HepG2 (cell line): Measurements from ENCODE around the gene GBP6. TPM values are rescaled to one million over a fixed set of nuclear protein-coding genes. Genes with fewer than 3 reads are reported as not detected.

Experiments used
- ATAC-seq: fragments of 200-7000 bp; cut with Tn5 transposase; 3 replicates; pipeline ENCODE4 v1.9.1; 2020; ENCODE audit warnings: mild to moderate bottlenecking, moderate library complexity
- BruUV-seq: library from RNA; stranded (reverse); fragments of 400-500 nt; replicated peaks from 2 replicates; lab custom pipeline; 2021; lab: Mats Ljungman, UMichigan
- CTCF ChIA-PET: fragments of 300-600 bp; formaldehyde crosslinking; extraction: SDS; loops from one replicate; lab custom pipeline; 2021; ENCODE audit warnings: low total read pairs, inconsistent platforms, low intra/inter-chr PET ratio; lab: Yijun Ruan, JAX
- POLR2A ChIA-PET: fragments of 350-600 bp; sonication (Branson Sonifier 250); formaldehyde crosslinking; loops from one replicate; lab custom pipeline; 2020; ENCODE audit warnings: antibody characterized with exemption, inconsistent platforms; lab: Yijun Ruan, JAX
- DNase-seq: peaks from one replicate; pipeline ENCODE4 v3.0.0-alpha.2; 2015; ENCODE audit warnings: low spot score
- FAIRE-seq: peaks from 3 replicates; lab custom pipeline; 2011; peaks lifted over from hg19 to GRCh38; lab: Jason Lieb, UNC
- H2AFZ ChIP-seq: one replicate; pipeline ENCODE4 v1.6.1; 2011; ENCODE audit warnings: low read length, inconsistent platforms
- H3K27ac ChIP-seq: fragments of 300-600 bp; 3 replicates; pipeline ENCODE4 v1.8.0; 2011; ENCODE audit warnings: mixed run types, mild to moderate bottlenecking, mixed read lengths, low read length, inconsistent platforms; ENCODE audit not compliant: insufficient read depth; ENCODE audit errors: extremely low read length
- H3K27me3 ChIP-seq, 2 experiments: fragments of 200-600 bp in 1 of 2; 2 replicates in 1 of 2; 3 replicates in 1 of 2; pipeline versions ENCODE4 v1.6.0 to v1.8.0; 2011; ENCODE audit warnings: low read length in 2 of 2, mild to moderate bottlenecking in 2 of 2, moderate library complexity in 2 of 2, inconsistent platforms in 1 of 2; ENCODE audit not compliant: insufficient read depth in 2 of 2, control insufficient read depth in 1 of 2
- H3K36me3 ChIP-seq, 2 experiments: fragments of 200-600 bp in 1 of 2; replicated peaks in 1 of 2; 2 replicates in 1 of 2; 3 replicates in 1 of 2; pipeline versions ENCODE4 v1.5.1 to v1.8.0; 2011; ENCODE audit warnings: low read length in 2 of 2, inconsistent platforms in 1 of 2; ENCODE audit not compliant: insufficient read depth in 2 of 2, control insufficient read depth in 1 of 2
- H3K4me1 ChIP-seq: 2 replicates; pipeline ENCODE4 v1.5.1; 2012; ENCODE audit warnings: low read length, inconsistent platforms; ENCODE audit not compliant: insufficient read depth
- H3K4me2 ChIP-seq: 2 replicates; pipeline ENCODE4 v1.6.0; 2011; ENCODE audit warnings: low read depth, low read length, inconsistent platforms
- H3K4me3 ChIP-seq, 3 experiments: fragments of 200-600 bp in 1 of 3; sonication (generic), shearing (Covaris generic) in 1 of 3; replicated peaks in 1 of 3; 2 replicates each; pipeline ENCODE4 v1.5.1; 2011 to 2016; ENCODE audit warnings: low read length in 3 of 3, inconsistent platforms in 2 of 3, low read depth in 2 of 3, mild to moderate bottlenecking in 2 of 3, control low read depth in 1 of 3, mixed read lengths in 1 of 3; ENCODE audit not compliant: insufficient read depth in 1 of 3
- H3K79me2 ChIP-seq: one replicate; pipeline ENCODE4 v1.6.1; 2011; ENCODE audit warnings: low read length, inconsistent platforms; ENCODE audit not compliant: insufficient read depth
- H3K9ac ChIP-seq: 2 replicates; pipeline ENCODE4 v1.6.0; 2011; ENCODE audit warnings: mild to moderate bottlenecking, low read depth, low read length, inconsistent platforms; ENCODE audit not compliant: insufficient read depth
- H3K9me3 ChIP-seq: 2 replicates; pipeline ENCODE4 v1.5.1; 2012; ENCODE audit warnings: mild to moderate bottlenecking, low read length
- H4K20me1 ChIP-seq: 2 replicates; pipeline ENCODE4 v1.6.0; 2011; ENCODE audit warnings: inconsistent platforms, mild to moderate bottlenecking, low read length, moderate library complexity; ENCODE audit not compliant: insufficient read depth
- ATF1 ChIP-seq: IDR thresholded peaks from 2 replicates; pipeline ENCODE4 v1.6.1; 2016; ENCODE audit warnings: mild to moderate bottlenecking, control low read depth
- EEA1 ChIP-seq: sonication (generic); formaldehyde crosslinking; IDR thresholded peaks from 2 replicates; pipeline ENCODE4 v1.5.1; 2020; ENCODE audit warnings: mild to moderate bottlenecking, missing genetic modification reagents, borderline replicate concordance
- ETS1 ChIP-seq: sonication (generic); formaldehyde crosslinking; IDR thresholded peaks from 2 replicates; pipeline ENCODE4 v1.4.0; 2020; ENCODE audit warnings: missing genetic modification reagents
- MAZ ChIP-seq, 2 experiments: sonication (generic) in 1 of 2; formaldehyde crosslinking in 1 of 2; IDR thresholded peaks; 2 replicates each; pipeline versions ENCODE4 v1.5.0 to v1.6.1; 2012 to 2020; ENCODE audit warnings: low read depth in 2 of 2, mild to moderate bottlenecking in 2 of 2, borderline replicate concordance in 1 of 2, improper control_type of control experiment in 1 of 2, low read length in 1 of 2, missing genetic modification reagents in 1 of 2, moderate library complexity in 1 of 2
- NFIB ChIP-seq: sonication (generic); formaldehyde crosslinking; IDR thresholded peaks from 2 replicates; pipeline ENCODE4 v1.9.0; 2021; ENCODE audit warnings: missing genetic modification reagents, mild to moderate bottlenecking, borderline replicate concordance
- POLR2AphosphoS2 ChIP-seq: IDR thresholded peaks from 2 replicates; pipeline ENCODE4 v1.6.1; 2011; ENCODE audit warnings: low read depth, low read length, improper control_type of control experiment
- SOX6 ChIP-seq, 2 experiments: fragments of 450-650 bp in 1 of 2; sonication (generic) in 1 of 2; formaldehyde crosslinking in 1 of 2; IDR thresholded peaks; 2 replicates each; pipeline versions ENCODE4 v1.4.0 to v1.6.1; 2017 to 2020; ENCODE audit warnings: antibody characterized with exemption in 1 of 2, mild to moderate bottlenecking in 1 of 2, missing genetic modification reagents in 1 of 2
- TFDP2 ChIP-seq: sonication (generic); formaldehyde crosslinking; IDR thresholded peaks from 2 replicates; pipeline ENCODE4 v1.4.0; 2020; ENCODE audit warnings: missing genetic modification reagents
- ZBED4 ChIP-seq: sonication (generic); formaldehyde crosslinking; IDR thresholded peaks from 2 replicates; pipeline ENCODE4 v1.4.0; 2020; ENCODE audit warnings: missing genetic modification reagents, borderline replicate concordance
- ZNF296 ChIP-seq: sonication (generic); formaldehyde crosslinking; conservative IDR thresholded peaks from 2 replicates; pipeline ENCODE4 v1.5.0; 2020; ENCODE audit warnings: mild to moderate bottlenecking, missing genetic modification reagents
- ZNF512B ChIP-seq: sonication (generic); formaldehyde crosslinking; IDR thresholded peaks from 2 replicates; pipeline ENCODE4 v1.5.1; 2020; ENCODE audit warnings: missing genetic modification reagents, mild to moderate bottlenecking, borderline replicate concordance
- ZNF782 ChIP-seq: sonication (generic); formaldehyde crosslinking; IDR thresholded peaks from 2 replicates; pipeline ENCODE4 v1.4.0; 2020; ENCODE audit warnings: missing genetic modification reagents, mild to moderate bottlenecking, borderline replicate concordance
- ZNF883 ChIP-seq: sonication (generic); formaldehyde crosslinking; IDR thresholded peaks from 2 replicates; pipeline ENCODE4 v1.5.1; 2020; ENCODE audit warnings: mild to moderate bottlenecking, missing genetic modification reagents; ENCODE audit errors: not compliant biosample characterization
- WGBS: methylation state at CpG from one replicate; pipeline ENCODE4 v1.1.6; 2017; ENCODE audit warnings: low lambda C conversion rate; 5-methylcytosine and 5-hydroxymethylcytosine counted together
- in situ Hi-C: cut with HindIII; loops from 2 replicates; pipeline ENCODE4 v1.10.0; 2017; ENCODE audit warnings: low pct_unique_long_range_greater_than_20kb; ENCODE audit not compliant: extremely low pct_ligation_motif_present
- intact Hi-C: fragments of 100-400 bp; cut with micrococcal nuclease; formaldehyde crosslinking; loops from one replicate; pipeline ENCODE4 v1.10.0; 2022; ENCODE audit not compliant: unreplicated experiment
- polyA plus RNA-seq, 8 experiments: library from polyadenylated mRNA; depleted of rRNA in 3 of 8; stranded (reverse) in 7 of 8; unstranded in 1 of 8; fragments of >200 nt; fragmentation: Illumina TruSeq in 4 of 8; extraction: Trizol in 4 of 8; gene quantifications; 2 replicates each; pipeline versions ENCODE4 v1.2.1 to v1.2.3, GENCODE V29; 2011 to 2016; ENCODE audit warnings: low read depth in 4 of 8, missing spikeins in 1 of 8, mixed read lengths in 1 of 8; ENCODE audit not compliant: insufficient read depth in 1 of 8
- total RNA-seq, 5 experiments: library from RNA; depleted of rRNA; stranded (reverse); fragments of >200 nt; fragmentation: Illumina TruSeq; extraction: Trizol; gene quantifications; 2 replicates each; pipeline ENCODE4 v1.2.3, GENCODE V29; 2016; ENCODE audit warnings: low read depth in 1 of 5

Gene GBP6
- total and polyA plus RNA-seq, 2 of the 13 experiments (the other 11 are each of a cell fraction or from before 2014, with no cell fraction given), result not detected

GRCh38 chr1:89361681-89362080 lies 2.2 kb upstream of the GBP6 start:
- Histone ChIP-seq H3K9ac (no peak overlapping the region), H3K4me1 (peaks cover 20% of the 10 kb centered on the region), H4K20me1 (no peaks in the 10 kb centered on the region), H3K27me3 (peaks cover 0 to 6% of the 10 kb centered on the region in 2 experiments; a peak in 2 of 5 replicates), H3K79me2 (no peaks in the 10 kb centered on the region), H3K4me2 (no peak overlapping the region), H3K9me3 (no peaks in the 10 kb centered on the region), H2AFZ (no peak overlapping the region), H3K27ac (no peak overlapping the region), H3K4me3 (no peak overlapping the region), H3K36me3 (no peaks in the 10 kb centered on the region)
- in situ Hi-C loops (loop anchor here (25.0 kb wide), 1 partner anchor 274 kb away; no protein-coding TSS in a partner anchor), intact Hi-C loops (no loop called here)
- FAIRE-seq (no peak), ATAC-seq (no peak), DNase-seq (no peak)
- CTCF ChIA-PET, result no interaction called here
- POLR2A ChIA-PET, result no interaction called here
- BruUV-seq, result no TSS peak
- 10% methylated on average over 3 of the region's 3 CpGs for WGBS
- TF ChIP-seq EEA1 (CRISPR knock-in tag), result no peak
- TF ChIP-seq ETS1 (CRISPR knock-in tag), result no peak
- no peak for TF ChIP-seq ZNF782
- TF ChIP-seq TFDP2, result no peak
- no peak for TF ChIP-seq POLR2AphosphoS2
- TF ChIP-seq SOX6 (IDR thresholded peaks at IDR 0.05), result no peak
- TF ChIP-seq SOX6 (CRISPR knock-in tag; IDR thresholded peaks at IDR 0.05), result no peak
- no peak for TF ChIP-seq NFIB
- no peak for TF ChIP-seq ZBED4 (CRISPR knock-in tag)
- no peak for TF ChIP-seq ZNF512B
- no peak for TF ChIP-seq ATF1
- TF ChIP-seq MAZ (IDR thresholded peaks at IDR 0.05; ENCODE audit: borderline replicate concordance, low read depth, low read length), result no peak
- no peak for TF ChIP-seq MAZ (CRISPR knock-in tag; IDR thresholded peaks at IDR 0.05; ENCODE audit: low read depth)
- TF ChIP-seq ZNF296 (CRISPR knock-in tag), result no peak
- TF ChIP-seq ZNF883 (CRISPR knock-in tag), result no peak
